Neural cell (in vitro differentiated cells): ENCODE results near the gene DCUN1D2. TPM values are rescaled to one million over a fixed set of nuclear protein-coding genes. Genes with fewer than 3 reads are reported as not detected.

Experiments
- H2AFZ ChIP-seq: fragments of 200-600, 300-800 bp; sonication (generic), shearing (Covaris generic); 2 replicates; pipeline ENCODE4 v1.6.0; 2014; ENCODE audit warnings: low read depth, mild to moderate bottlenecking, antibody characterized with exemption, low read length, moderate library complexity
- H3F3A ChIP-seq: fragments of 200-600 bp; shearing (Covaris generic); 2 replicates; pipeline ENCODE4 v1.6.1; 2016; ENCODE audit warnings: mild to moderate bottlenecking, moderate library complexity, mixed read lengths, antibody characterized with exemption, low read length; ENCODE audit not compliant: insufficient read depth, poor library complexity, severe bottlenecking
- H3K27ac ChIP-seq: fragments of 200-600, 300-800 bp; sonication (generic), shearing (Covaris generic); 2 replicates; pipeline ENCODE4 v1.5.1; 2014; ENCODE audit warnings: mild to moderate bottlenecking, low read length, moderate library complexity
- H3K27me3 ChIP-seq: fragments of 300-800, 200-600 bp; sonication (generic), shearing (Covaris generic); 2 replicates; pipeline ENCODE4 v1.6.0; 2014; ENCODE audit warnings: mild to moderate bottlenecking, low read depth, low read length, moderate library complexity; ENCODE audit not compliant: insufficient read depth
- H3K36me3 ChIP-seq: fragments of 300-800, 200-600 bp; sonication (generic), shearing (Covaris generic); 2 replicates; pipeline ENCODE4 v1.5.1; 2014; ENCODE audit warnings: mild to moderate bottlenecking, antibody characterized with exemption, low read length, moderate library complexity; ENCODE audit not compliant: insufficient read depth
- H3K4me2 ChIP-seq: fragments of 300-800, 200-600 bp; sonication (generic), shearing (Covaris generic); 2 replicates; pipeline ENCODE4 v1.6.0; 2014; ENCODE audit warnings: mild to moderate bottlenecking, low read length
- H3K4me3 ChIP-seq: fragments of 300-800, 200-600 bp; sonication (generic), shearing (Covaris generic); 2 replicates; pipeline ENCODE4 v1.5.1; 2014; ENCODE audit warnings: mild to moderate bottlenecking, low read length, moderate library complexity
- H3K79me2 ChIP-seq: fragments of 200-600 bp; shearing (Covaris generic); replicated peaks from 2 replicates; pipeline ENCODE4 v1.6.0; 2014; ENCODE audit warnings: mild to moderate bottlenecking, low read length, moderate library complexity; ENCODE audit not compliant: insufficient read depth
- H3K9ac ChIP-seq: fragments of 300-800, 200-600 bp; sonication (generic), shearing (Covaris generic); 2 replicates; pipeline ENCODE4 v1.6.1; 2016; ENCODE audit warnings: mild to moderate bottlenecking, low read length, mixed read lengths
- H3K9me2 ChIP-seq: fragments of 200-600 bp; shearing (Covaris generic); 2 replicates; pipeline ENCODE4 v1.6.1; 2016; ENCODE audit warnings: mild to moderate bottlenecking, low read length, mixed read lengths; ENCODE audit not compliant: insufficient read depth
- H3K9me3 ChIP-seq: fragments of 200-600, 300-800 bp; sonication (generic), shearing (Covaris generic); 2 replicates; pipeline ENCODE4 v1.6.1; 2016; ENCODE audit warnings: mild to moderate bottlenecking, mixed run types, low read length, moderate library complexity, mixed read lengths
- H4K20me1 ChIP-seq: fragments of 200-600 bp; shearing (Covaris generic); 2 replicates; pipeline ENCODE4 v1.6.1; 2016; ENCODE audit warnings: mild to moderate bottlenecking, mixed run types; ENCODE audit not compliant: insufficient read depth
- EP300 ChIP-seq: fragments of 450-650 bp; conservative IDR thresholded peaks from 2 replicates; pipeline ENCODE4 v1.6.1; 2014; ENCODE audit warnings: antibody characterized with exemption, mild to moderate bottlenecking, moderate library complexity; ENCODE audit not compliant: poor library complexity, severe bottlenecking
- EZH2 ChIP-seq: fragments of 200-600, 300-800 bp; shearing (Covaris generic), sonication (generic); IDR thresholded peaks from 2 replicates; pipeline ENCODE4 v1.6.1; 2014; ENCODE audit warnings: antibody characterized with exemption, low read length, borderline replicate concordance, mild to moderate bottlenecking; ENCODE audit not compliant: insufficient read depth, poor library complexity, severe bottlenecking
- MXI1 ChIP-seq: fragments of 450-650 bp; conservative IDR thresholded peaks from 2 replicates; pipeline ENCODE4 v1.6.1; 2014; ENCODE audit warnings: antibody characterized with exemption, mild to moderate bottlenecking; ENCODE audit not compliant: poor library complexity, severe bottlenecking
- POLR2AphosphoS5 ChIP-seq: IDR thresholded peaks from 2 replicates; pipeline ENCODE4 v1.6.1; 2012
- RAD21 ChIP-seq: fragments of 450-650 bp; conservative IDR thresholded peaks from 2 replicates; pipeline ENCODE4 v1.6.1; 2014; ENCODE audit warnings: antibody characterized with exemption, mild to moderate bottlenecking, moderate library complexity
- SMC3 ChIP-seq: fragments of 450-650 bp; conservative IDR thresholded peaks from 2 replicates; pipeline ENCODE4 v1.6.1; 2014; ENCODE audit warnings: antibody characterized with exemption, mild to moderate bottlenecking, moderate library complexity; ENCODE audit not compliant: poor library complexity
- polyA plus RNA-seq: library from polyadenylated mRNA; depleted of rRNA; stranded (reverse); fragments of >200 nt; gene quantifications from 2 replicates; pipeline ENCODE4 v1.2.3, GENCODE V29; 2014
- TF ChIP-seq, protein P1 (sequence below): IDR thresholded peaks from 2 replicates; pipeline ENCODE4 v1.6.1; 2012; ENCODE audit warnings: borderline replicate concordance
- TF ChIP-seq, protein P2 (sequence below): fragments of 450-650 bp; IDR thresholded peaks from 2 replicates; pipeline ENCODE4 v1.5.1; 2014; ENCODE audit warnings: antibody characterized with exemption, mild to moderate bottlenecking, moderate library complexity; ENCODE audit not compliant: poor library complexity, severe bottlenecking

The DCUN1D2 gene
- polyA plus RNA-seq, 1 donor from 2014 or later = 55.9 TPM

DNA sequence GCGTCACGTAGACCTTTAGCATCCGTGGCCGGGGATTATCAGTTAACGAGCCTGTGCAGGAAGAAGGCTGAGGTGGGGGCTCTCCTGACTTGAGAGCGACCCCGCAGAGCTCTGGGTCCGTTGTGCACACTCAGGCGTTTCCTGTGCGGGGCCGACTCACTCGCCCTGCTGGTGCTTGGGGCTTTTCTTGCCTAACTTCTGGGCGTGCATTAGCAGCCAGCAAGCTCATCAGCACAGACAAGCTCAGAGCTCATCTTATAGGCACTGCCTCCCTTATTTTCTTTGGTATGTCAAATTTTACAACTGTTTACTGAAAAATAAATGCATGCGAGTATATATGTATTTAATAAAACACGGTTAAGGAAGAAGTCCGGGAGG lies 60.9 kb downstream of the DCUN1D2 start:
- Histone ChIP-seq H3K79me2 (no peaks in the 10 kb centered on the region), H4K20me1 (no peaks in the 10 kb centered on the region), H3K4me2 (no peak overlapping the region), H2AFZ (no peak overlapping the region), H3K27ac (no peak overlapping the region), H3K9ac (no peak overlapping the region), H3K9me2 (no peaks in the 10 kb centered on the region), H3K27me3 (no peaks in the 10 kb centered on the region), H3K36me3 (no peaks in the 10 kb centered on the region), H3K9me3 (no peaks in the 10 kb centered on the region), H3K4me3 (no peak overlapping the region), H3F3A (no peaks in the 10 kb centered on the region)
- TF ChIP-seq EP300 = no peak
- TF ChIP-seq EZH2 = no peak
- TF ChIP-seq, protein P1, sequence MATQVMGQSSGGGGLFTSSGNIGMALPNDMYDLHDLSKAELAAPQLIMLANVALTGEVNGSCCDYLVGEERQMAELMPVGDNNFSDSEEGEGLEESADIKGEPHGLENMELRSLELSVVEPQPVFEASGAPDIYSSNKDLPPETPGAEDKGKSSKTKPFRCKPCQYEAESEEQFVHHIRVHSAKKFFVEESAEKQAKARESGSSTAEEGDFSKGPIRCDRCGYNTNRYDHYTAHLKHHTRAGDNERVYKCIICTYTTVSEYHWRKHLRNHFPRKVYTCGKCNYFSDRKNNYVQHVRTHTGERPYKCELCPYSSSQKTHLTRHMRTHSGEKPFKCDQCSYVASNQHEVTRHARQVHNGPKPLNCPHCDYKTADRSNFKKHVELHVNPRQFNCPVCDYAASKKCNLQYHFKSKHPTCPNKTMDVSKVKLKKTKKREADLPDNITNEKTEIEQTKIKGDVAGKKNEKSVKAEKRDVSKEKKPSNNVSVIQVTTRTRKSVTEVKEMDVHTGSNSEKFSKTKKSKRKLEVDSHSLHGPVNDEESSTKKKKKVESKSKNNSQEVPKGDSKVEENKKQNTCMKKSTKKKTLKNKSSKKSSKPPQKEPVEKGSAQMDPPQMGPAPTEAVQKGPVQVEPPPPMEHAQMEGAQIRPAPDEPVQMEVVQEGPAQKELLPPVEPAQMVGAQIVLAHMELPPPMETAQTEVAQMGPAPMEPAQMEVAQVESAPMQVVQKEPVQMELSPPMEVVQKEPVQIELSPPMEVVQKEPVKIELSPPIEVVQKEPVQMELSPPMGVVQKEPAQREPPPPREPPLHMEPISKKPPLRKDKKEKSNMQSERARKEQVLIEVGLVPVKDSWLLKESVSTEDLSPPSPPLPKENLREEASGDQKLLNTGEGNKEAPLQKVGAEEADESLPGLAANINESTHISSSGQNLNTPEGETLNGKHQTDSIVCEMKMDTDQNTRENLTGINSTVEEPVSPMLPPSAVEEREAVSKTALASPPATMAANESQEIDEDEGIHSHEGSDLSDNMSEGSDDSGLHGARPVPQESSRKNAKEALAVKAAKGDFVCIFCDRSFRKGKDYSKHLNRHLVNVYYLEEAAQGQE = no peak

DNA sequence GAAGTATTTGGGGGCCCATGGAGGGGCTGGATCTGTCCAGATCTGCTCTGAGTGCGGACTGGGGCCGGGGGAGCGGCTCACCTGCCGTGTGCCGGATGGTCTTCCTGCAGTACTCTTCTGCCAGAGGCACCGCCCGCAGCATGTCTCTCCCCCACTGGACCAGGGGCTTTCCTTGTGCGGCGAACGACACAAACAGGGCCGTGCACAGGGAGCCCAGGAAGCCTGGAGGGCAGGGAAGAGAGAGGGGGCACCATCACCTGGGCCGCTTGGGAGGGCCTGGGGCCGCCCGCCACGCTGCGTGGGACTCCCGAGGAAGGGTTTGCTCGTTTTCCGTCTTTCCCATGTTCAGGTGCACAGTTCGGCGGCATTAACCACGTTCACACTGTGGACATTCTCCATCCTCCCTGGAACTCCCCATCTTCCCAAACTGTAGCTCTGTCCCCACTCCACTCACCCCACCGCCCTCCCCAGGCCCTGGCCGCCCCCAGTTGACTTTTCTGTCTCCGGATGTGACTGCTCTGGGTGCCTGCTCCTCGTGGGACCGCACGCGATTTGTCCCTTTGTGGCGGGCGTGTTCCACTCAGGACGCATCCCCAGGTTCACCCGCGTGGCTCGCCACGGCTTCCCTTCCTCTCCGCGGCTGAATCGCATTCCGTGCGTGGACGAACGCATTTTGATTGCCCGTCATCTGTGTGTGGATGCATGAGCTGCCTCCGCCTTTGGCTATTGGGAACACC lies 61.5 kb downstream of the DCUN1D2 start:
- no peak overlapping the region for H2AFZ ChIP-seq
- no peak overlapping the region for H3K27ac ChIP-seq
- no peak overlapping the region for H3K9ac ChIP-seq
- no peak for TF ChIP-seq RAD21
- TF ChIP-seq POLR2AphosphoS5 = no peak
- no peaks in the 10 kb centered on the region for H4K20me1 ChIP-seq
- no peaks in the 10 kb centered on the region for H3K27me3 ChIP-seq
- H3K4me2 ChIP-seq = no peak overlapping the region
- H3K36me3 ChIP-seq = no peaks in the 10 kb centered on the region
- no peaks in the 10 kb centered on the region for H3K79me2 ChIP-seq
- H3K4me3 ChIP-seq = no peak overlapping the region
- H3K9me2 ChIP-seq = no peaks in the 10 kb centered on the region
- H3F3A ChIP-seq = no peaks in the 10 kb centered on the region
- no peaks in the 10 kb centered on the region for H3K9me3 ChIP-seq

DNA sequence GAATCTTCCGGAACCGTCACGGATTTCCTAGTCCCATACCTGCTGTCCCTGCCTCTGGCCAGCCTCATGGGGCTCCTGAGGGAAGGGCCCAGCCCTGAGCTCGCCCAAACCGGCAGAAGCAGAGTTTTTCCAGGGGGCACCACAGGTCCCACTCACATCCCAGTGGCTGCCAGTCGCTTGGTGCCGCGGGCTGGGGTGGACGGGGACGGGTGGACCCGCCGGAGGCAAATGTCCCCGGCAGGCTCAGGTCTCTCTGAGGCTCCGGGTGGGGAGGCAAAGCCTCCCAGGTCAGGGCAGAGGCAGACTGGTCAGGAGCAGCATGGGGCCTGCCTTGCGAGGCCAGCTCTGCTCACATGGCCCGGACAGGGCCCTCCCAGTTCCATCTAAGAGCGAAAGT lies 62.0 kb downstream of the DCUN1D2 start:
- Histone ChIP-seq H3K36me3 (no peaks in the 10 kb centered on the region), H4K20me1 (no peaks in the 10 kb centered on the region), H3F3A (no peaks in the 10 kb centered on the region), H3K27me3 (no peaks in the 10 kb centered on the region), H2AFZ (no peak overlapping the region), H3K79me2 (no peaks in the 10 kb centered on the region), H3K9me3 (no peaks in the 10 kb centered on the region), H3K4me2 (no peak overlapping the region), H3K27ac (no peak overlapping the region), H3K4me3 (no peak overlapping the region), H3K9me2 (no peaks in the 10 kb centered on the region), H3K9ac (no peak overlapping the region)
- TF ChIP-seq RAD21 = no peak
- TF ChIP-seq SMC3 = no peak
- TF ChIP-seq, protein P2, sequence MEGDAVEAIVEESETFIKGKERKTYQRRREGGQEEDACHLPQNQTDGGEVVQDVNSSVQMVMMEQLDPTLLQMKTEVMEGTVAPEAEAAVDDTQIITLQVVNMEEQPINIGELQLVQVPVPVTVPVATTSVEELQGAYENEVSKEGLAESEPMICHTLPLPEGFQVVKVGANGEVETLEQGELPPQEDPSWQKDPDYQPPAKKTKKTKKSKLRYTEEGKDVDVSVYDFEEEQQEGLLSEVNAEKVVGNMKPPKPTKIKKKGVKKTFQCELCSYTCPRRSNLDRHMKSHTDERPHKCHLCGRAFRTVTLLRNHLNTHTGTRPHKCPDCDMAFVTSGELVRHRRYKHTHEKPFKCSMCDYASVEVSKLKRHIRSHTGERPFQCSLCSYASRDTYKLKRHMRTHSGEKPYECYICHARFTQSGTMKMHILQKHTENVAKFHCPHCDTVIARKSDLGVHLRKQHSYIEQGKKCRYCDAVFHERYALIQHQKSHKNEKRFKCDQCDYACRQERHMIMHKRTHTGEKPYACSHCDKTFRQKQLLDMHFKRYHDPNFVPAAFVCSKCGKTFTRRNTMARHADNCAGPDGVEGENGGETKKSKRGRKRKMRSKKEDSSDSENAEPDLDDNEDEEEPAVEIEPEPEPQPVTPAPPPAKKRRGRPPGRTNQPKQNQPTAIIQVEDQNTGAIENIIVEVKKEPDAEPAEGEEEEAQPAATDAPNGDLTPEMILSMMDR = no peak
- no peak for TF ChIP-seq POLR2AphosphoS5
- no peak for TF ChIP-seq MXI1
- no peak for TF ChIP-seq EP300
